ENCODE measurements around the gene IL4R. TPM values are rescaled to one million over a fixed set of nuclear protein-coding genes. Genes with fewer than 3 reads are reported as not detected.

Gene IL4R
- total and polyA plus RNA-seq, 2 experiments from 2014 or later, result 6.4 to 17.6 TPM

DNA sequence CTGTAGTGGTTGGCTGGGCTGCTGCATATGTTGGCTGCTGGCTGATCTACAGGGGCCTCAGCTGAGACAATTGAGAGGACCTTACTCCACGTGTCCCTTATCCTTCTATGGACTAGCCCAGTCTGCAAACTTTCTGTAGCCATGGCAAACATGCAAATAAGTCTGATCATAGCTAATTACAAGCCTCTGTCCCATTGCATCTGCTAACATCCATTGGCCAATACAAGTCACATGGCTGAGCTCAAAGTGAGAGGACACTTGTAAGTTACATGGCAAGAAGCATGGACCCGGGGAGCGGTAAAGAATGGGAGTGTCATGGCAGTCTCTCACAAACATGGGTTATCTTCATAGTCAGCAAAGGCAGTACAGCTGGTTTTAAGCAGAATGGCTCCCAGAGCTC, 11.6 kb upstream of the IL4R start:
- no peak overlapping the region for H3K4me2 ChIP-seq
- DNase-seq (ENCODE audit: low spot score) (no peak), ATAC-seq (no peak)
- H3K36me3 ChIP-seq (ENCODE audit: insufficient read depth), result no peaks in the 10 kb centered on the region
- Mint-ChIP-seq H3K27me3 (ENCODE audit: insufficient read depth, low read depth, poor library complexity) (peaks cover 9% of the 10 kb centered on the region), H3K4me3 (no peak overlapping the region), H3K4me1 (no peaks in the 10 kb centered on the region), H3K36me3 (ENCODE audit: low read depth) (peaks cover 5% of the 10 kb centered on the region), H3K9me3 (peaks cover 11% of the 10 kb centered on the region; the same call in 2 of the 3 replicates), H3K27ac (peak overlapping the region; percentile 55; the same call in 1 of the 2 replicates)
- H3K4me1 ChIP-seq (ENCODE audit: insufficient read depth), result no peaks in the 10 kb centered on the region
- H3F3A ChIP-seq (replicated peaks; ENCODE audit: low read depth), result no peaks in the 10 kb centered on the region
- H2AFZ ChIP-seq, result peak overlapping the region; percentile 56; the same call in 1 of the 2 replicates
- H3K9me2 ChIP-seq (ENCODE audit: insufficient read depth), result no peaks in the 10 kb centered on the region
- no peak for TF ChIP-seq EZH2phosphoT487 (IDR thresholded peaks at IDR 0.05; ENCODE audit: unreplicated experiment)
- TF ChIP-seq, protein P1, sequence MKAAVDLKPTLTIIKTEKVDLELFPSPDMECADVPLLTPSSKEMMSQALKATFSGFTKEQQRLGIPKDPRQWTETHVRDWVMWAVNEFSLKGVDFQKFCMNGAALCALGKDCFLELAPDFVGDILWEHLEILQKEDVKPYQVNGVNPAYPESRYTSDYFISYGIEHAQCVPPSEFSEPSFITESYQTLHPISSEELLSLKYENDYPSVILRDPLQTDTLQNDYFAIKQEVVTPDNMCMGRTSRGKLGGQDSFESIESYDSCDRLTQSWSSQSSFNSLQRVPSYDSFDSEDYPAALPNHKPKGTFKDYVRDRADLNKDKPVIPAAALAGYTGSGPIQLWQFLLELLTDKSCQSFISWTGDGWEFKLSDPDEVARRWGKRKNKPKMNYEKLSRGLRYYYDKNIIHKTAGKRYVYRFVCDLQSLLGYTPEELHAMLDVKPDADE (IDR thresholded peaks at IDR 0.05), result no peak
- TF ChIP-seq POLR2AphosphoS5 (IDR thresholded peaks at IDR 0.05; ENCODE audit: low read depth), result no peak
- TF ChIP-seq, protein P2, sequence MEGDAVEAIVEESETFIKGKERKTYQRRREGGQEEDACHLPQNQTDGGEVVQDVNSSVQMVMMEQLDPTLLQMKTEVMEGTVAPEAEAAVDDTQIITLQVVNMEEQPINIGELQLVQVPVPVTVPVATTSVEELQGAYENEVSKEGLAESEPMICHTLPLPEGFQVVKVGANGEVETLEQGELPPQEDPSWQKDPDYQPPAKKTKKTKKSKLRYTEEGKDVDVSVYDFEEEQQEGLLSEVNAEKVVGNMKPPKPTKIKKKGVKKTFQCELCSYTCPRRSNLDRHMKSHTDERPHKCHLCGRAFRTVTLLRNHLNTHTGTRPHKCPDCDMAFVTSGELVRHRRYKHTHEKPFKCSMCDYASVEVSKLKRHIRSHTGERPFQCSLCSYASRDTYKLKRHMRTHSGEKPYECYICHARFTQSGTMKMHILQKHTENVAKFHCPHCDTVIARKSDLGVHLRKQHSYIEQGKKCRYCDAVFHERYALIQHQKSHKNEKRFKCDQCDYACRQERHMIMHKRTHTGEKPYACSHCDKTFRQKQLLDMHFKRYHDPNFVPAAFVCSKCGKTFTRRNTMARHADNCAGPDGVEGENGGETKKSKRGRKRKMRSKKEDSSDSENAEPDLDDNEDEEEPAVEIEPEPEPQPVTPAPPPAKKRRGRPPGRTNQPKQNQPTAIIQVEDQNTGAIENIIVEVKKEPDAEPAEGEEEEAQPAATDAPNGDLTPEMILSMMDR (conservative IDR thresholded peaks at IDR 0.05; ENCODE audit: low read depth in 2 of 2), result no peak
- TF ChIP-seq ZNF331 (CRISPR knock-in tag; IDR thresholded peaks at IDR 0.05; ENCODE audit: low read depth), result no peak
- no peak overlapping the region for H3K4me3 ChIP-seq
- H4K20me1 ChIP-seq (replicated peaks; ENCODE audit: insufficient read depth), result no peaks in the 10 kb centered on the region
- H3K27ac ChIP-seq (ENCODE audit: low read depth), result no peak overlapping the region
- no peaks in the 10 kb centered on the region for H3K27me3 ChIP-seq (ENCODE audit: insufficient read depth)
- H3K79me2 ChIP-seq (replicated peaks; ENCODE audit: insufficient read depth), result no peaks in the 10 kb centered on the region

DNA sequence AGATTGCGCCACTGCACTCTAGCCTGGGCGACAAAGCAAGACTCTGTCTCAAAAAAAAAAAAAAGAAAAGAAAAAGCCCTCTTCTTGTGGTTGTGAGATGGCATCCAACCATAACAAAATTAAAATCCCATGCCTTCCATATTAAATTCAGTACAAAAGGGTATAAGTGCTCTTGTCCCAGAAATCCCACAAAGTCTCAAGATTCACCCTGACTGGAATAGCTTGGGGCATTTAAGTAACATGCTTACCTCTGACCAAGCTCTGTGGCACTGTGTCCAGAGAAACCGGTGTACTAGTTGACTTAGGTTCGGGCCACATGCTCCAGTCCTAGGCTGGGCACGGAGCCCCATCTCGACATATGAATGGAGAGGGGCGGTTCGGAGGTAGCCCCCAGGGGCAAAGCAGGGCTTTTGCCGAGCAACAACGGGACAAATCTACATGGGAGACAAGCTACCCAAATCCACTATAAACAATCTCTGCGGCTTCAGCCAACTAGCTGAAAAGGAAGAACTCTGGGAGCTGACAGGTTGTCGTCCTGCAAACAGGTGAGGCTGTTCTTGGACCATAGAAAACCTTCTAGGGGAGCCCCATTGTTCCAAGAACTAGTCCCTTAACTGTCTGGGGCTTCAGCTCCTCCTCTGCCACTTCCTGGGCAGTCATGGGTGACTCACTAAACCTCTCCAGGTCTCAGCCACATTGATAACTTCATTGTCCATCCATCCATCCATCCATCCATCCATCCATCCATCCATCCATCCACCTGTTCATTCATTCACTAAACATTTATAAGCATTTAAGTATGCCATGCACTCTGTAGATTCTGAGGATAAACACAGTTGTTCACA, 10.3 kb upstream of the IL4R start:
- H3K27me3 ChIP-seq (ENCODE audit: insufficient read depth), result no peaks in the 10 kb centered on the region
- no peak for DNase-seq (ENCODE audit: low spot score)
- no peak overlapping the region for H3K27ac ChIP-seq (ENCODE audit: low read depth)

More for the DNA sequence above, 10.3 kb upstream of the IL4R start:
- Mint-ChIP-seq H3K4me1 (no peaks in the 10 kb centered on the region), H3K27me3 (ENCODE audit: insufficient read depth, low read depth, poor library complexity) (peaks cover 9% of the 10 kb centered on the region), H3K36me3 (ENCODE audit: low read depth) (peaks cover 5% of the 10 kb centered on the region), H3K27ac (no peak overlapping the region), H3K9me3 (peaks cover 11% of the 10 kb centered on the region; the same call in 2 of the 3 replicates), H3K4me3 (no peak overlapping the region)
- no peak for ATAC-seq
- no peaks in the 10 kb centered on the region for H3F3A ChIP-seq (replicated peaks; ENCODE audit: low read depth)
- no peaks in the 10 kb centered on the region for H4K20me1 ChIP-seq (replicated peaks; ENCODE audit: insufficient read depth)
- no peaks in the 10 kb centered on the region for H3K4me1 ChIP-seq (ENCODE audit: insufficient read depth)
- H3K9me2 ChIP-seq (ENCODE audit: insufficient read depth), result no peaks in the 10 kb centered on the region
- H3K36me3 ChIP-seq (ENCODE audit: insufficient read depth), result no peaks in the 10 kb centered on the region
- no peak overlapping the region for H2AFZ ChIP-seq
- no peaks in the 10 kb centered on the region for H3K79me2 ChIP-seq (replicated peaks; ENCODE audit: insufficient read depth)
- no peak overlapping the region for H3K4me2 ChIP-seq
- H3K4me3 ChIP-seq, result no peak overlapping the region
- no peak for TF ChIP-seq JUNB (IDR thresholded peaks at IDR 0.05; ENCODE audit: unreplicated experiment)
- no peak for TF ChIP-seq ZNF331 (CRISPR knock-in tag; IDR thresholded peaks at IDR 0.05; ENCODE audit: low read depth)
- TF ChIP-seq NANOG (IDR thresholded peaks at IDR 0.05; ENCODE audit: borderline replicate concordance), result no peak
- no peak for TF ChIP-seq POLR2AphosphoS5 (IDR thresholded peaks at IDR 0.05; ENCODE audit: low read depth)

Measured in GM23338 (cell line).